GM19463 (cell line): ENCODE measurements around the gene DIDO1.
"Not testable (repeated sequence)": the region's sequence is repeated elsewhere in the genome, so short reads cannot be mapped to it uniquely, and the experiment has no call there.

Source experiments
- ATAC-seq: cut with Tn5 transposase; IDR thresholded peaks from one replicate; pipeline ENCODE4 v1.9.1; 2021; ENCODE audit warnings: mild to moderate bottlenecking, moderate library complexity; ENCODE audit not compliant: unreplicated experiment

The DIDO1 gene

GRCh38 chr20:62860391-62860923, 65.8 kb downstream of the DIDO1 start:
- peak; percentile 8 for ATAC-seq

- ATAC-seq = no peak
Measured at GRCh38 chr20:62859721-62860120, 66.6 kb downstream of the DIDO1 start.

GRCh38 chr20:62858058-62858830, 68.1 kb downstream of the DIDO1 start:
- ATAC-seq = no peak

- no peak for ATAC-seq
Measured at GRCh38 chr20:62856931-62857619, 69.2 kb downstream of the DIDO1 start.

GRCh38 chr20:62855120-62855519, 71.2 kb downstream of the DIDO1 start:
- ATAC-seq = no peak

GRCh38 chr20:62854121-62854520, 72.2 kb downstream of the DIDO1 start:
- no peak for ATAC-seq

GRCh38 chr20:62853304-62853703, 73.0 kb downstream of the DIDO1 start:
- not testable (repeated sequence) for ATAC-seq

GRCh38 chr20:62852841-62853240, 73.5 kb downstream of the DIDO1 start:
- no peak for ATAC-seq

GRCh38 chr20:62852196-62852595, 74.1 kb downstream of the DIDO1 start:
- ATAC-seq = no peak

- no peak for ATAC-seq
Measured at GRCh38 chr20:62850333-62850974, 75.9 kb downstream of the DIDO1 start.

GRCh38 chr20:62849431-62849830, 76.9 kb downstream of the DIDO1 start:
- ATAC-seq = no peak

GRCh38 chr20:62848917-62849316, 77.4 kb downstream of the DIDO1 start:
- not testable (repeated sequence) for ATAC-seq

GRCh38 chr20:62846166-62846890, 80.0 kb downstream of the DIDO1 start:
- no peak for ATAC-seq

GRCh38 chr20:62845416-62846160, 80.7 kb downstream of the DIDO1 start:
- ATAC-seq = no peak

- no peak for ATAC-seq
Measured at GRCh38 chr20:62844182-62844581, 82.1 kb downstream of the DIDO1 start.

GRCh38 chr20:62843656-62844055, 82.6 kb downstream of the DIDO1 start:
- no peak for ATAC-seq

GRCh38 chr20:62841705-62842212, 84.5 kb downstream of the DIDO1 start:
- ATAC-seq = no peak

- no peak for ATAC-seq
Measured at GRCh38 chr20:62840244-62841197, 85.8 kb downstream of the DIDO1 start.

GRCh38 chr20:62839816-62840215, 86.5 kb downstream of the DIDO1 start:
- no peak for ATAC-seq
